Stimulated activated CD8-positive, alpha-beta memory T cell treated with anti-CD3 and anti-CD28 coated beads, Interleukin-12 subunit alpha, Interleukin-12 subunit beta, amount 100 ng/mL, for 4 hours (primary cell): ENCODE results near the gene SEPTIN3.

Source experiments
- DNase-seq: peaks from one replicate; pipeline ENCODE4 v3.0.0-alpha.2; 2020; ENCODE audit warnings: low read depth

Gene SEPTIN3

DNA sequence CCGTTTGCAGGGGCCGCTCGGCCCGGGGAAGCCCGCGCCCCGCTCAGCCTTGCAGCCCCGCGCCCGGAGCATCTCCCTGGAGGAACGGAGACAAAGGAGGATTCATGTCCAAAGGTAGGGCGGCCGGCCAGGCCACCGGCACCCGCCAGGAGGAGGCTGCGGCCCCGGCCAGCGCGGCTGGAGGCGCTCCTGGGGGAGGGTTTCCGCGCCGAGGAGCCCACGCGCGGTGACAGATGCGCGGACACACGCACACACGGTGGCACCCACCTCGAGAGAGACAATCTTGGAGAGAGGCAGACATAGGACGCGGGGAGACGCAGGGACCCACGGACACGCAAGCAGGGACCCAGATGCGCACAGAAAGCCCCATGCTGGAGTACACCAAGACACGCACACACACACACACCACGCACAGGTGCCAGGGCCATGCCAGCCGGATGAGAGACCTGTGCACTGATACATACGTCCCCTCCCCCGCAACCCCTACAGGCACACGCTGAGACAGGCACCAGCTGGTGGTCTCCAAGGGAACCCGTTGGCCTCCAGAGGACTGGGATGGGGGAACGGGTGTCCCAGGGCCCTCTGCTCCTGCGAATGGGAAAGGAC is 7.8 kb downstream of the SEPTIN3 start:
- no peak for DNase-seq

DNA sequence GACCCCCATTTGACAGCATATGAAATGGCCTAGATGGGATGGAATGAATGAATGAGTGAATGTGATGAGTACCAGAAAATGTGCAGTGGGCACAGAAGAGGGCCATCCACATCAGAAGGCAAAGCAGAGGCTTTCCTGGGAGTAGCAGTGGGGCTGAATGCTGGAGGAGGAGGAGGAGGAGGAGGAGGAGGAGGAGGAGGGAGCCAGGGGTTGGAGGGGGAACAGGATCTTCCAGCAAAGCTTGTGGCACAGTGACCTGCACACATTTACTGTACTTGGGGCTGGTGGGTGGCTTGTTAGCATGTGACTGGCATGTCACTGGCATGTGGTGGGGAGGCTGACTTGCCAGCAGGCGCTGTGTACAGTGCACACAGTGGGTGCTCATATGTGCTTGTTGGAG is 9.5 kb downstream of the SEPTIN3 start:
- no peak for DNase-seq

DNA sequence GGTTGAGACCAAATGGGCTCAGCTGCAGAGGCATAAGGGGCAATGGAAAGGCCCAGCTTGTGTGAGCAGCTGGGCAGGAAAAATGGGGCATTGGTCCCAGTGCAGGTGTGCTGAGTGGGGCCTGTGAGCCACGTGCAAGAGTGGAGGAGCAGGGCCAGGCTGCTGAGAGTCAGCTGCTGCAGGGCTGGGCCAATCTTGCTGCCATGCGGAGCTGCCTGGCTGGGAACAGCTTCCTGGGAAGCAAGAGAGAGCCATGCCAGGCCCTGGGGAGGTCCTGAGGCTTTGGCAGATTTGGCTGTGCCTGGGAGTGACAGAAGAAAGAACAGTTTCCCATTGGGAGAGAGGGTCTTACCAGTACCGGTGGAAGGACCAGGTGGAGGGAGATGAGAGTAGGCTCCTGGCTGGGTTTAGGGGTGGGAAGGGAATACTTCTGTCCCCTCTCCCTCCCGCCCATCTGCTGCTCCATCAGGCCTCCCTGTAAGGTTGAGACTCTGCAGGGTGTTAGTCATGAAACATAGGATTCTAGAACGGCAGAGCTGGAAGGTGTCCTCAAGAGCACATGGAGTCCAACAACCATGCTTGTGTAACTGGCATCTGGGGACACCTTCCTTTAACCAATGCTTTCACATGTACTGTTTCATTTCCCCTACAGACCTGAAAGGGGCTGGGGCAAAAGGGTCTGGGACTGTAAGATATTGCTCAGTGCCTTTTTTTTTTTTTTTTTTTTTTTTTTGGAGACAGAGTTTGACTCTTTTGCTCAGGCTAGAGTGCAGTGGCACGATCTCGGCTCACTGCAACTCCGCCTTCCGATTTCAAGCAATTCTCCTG is 10.4 kb downstream of the SEPTIN3 start:
- no peak for DNase-seq

DNA sequence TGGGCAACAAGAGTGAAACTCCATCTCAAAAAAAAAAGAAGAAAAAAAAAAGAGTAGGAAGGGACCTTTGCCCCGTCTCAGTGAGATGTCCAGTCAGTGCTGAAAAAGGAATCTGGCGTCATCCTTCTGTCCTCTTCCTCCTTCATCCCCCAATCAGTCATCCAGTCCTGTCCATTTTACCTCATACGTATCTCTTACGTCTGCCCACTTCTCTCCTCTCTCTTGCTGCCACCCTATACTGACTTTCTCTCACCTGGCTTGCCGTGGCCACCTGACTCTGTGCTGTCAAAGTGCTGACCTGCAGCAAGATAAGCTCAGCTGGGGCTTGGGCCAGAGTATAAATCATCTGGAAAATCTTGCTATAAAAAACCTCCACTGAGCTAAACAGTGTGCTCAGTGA is 13.6 kb downstream of the SEPTIN3 start:
- no peak for DNase-seq

DNA sequence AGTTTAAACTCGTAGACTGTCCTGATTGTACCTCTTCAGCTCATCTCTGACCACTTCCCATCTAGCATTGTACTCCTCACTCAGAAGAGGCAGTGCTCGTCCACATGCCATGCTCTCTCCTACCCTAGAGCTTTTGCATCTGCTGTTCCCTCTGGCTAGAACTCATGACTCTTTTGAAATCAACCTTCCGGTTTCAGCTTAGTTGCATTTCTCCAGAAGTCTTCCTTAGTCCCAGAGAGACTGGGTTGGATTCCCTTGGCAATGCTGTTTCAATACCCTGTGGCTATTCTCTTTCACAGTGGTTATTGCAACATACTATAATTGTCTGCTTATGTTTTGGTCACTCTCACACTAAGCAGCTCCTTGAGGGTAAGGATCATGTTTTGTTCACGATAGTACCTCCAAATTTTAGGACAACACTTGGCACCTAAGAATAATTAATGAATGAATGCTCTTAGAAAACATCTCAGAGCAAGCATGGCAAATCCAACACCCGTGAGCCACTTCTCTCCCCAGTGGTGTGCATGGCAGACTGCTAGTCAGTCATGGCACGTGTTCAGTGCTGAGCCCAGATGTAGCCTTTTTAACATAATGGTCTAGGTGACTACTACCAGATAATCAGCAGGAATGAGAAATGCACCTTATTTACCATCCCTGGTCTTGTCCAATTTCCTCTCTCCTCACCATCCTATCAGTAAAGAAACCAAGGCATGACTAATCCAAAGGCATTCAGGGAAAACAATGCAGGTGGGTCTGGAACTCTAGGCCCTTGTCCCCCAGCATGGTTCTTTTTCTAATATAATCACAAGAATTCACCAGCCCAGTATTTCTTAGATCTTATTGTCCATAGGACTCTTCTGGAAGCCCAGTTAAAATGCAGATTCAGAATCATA is 14.5 kb downstream of the SEPTIN3 start:
- no peak for DNase-seq

DNA sequence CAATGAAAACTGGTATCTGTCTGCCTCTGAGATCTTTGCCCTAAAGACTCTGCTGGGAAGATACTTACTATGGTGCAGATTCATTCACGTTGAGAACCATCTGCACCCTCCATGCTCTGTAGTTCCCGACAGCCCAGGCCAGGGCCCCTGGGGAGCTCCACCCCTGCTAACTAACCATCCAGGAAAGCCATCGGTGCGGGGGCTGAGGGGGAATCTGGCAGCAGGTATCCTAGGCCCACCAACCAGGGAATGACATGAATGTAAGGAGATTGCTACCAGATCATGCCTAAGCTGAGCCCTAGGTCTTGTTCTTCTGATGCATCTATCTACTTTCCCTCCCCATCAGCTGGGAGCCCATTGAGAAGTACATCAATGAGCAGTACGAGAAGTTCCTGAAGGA is 18.0 kb downstream of the SEPTIN3 start:
- DNase-seq, result no peak

DNA sequence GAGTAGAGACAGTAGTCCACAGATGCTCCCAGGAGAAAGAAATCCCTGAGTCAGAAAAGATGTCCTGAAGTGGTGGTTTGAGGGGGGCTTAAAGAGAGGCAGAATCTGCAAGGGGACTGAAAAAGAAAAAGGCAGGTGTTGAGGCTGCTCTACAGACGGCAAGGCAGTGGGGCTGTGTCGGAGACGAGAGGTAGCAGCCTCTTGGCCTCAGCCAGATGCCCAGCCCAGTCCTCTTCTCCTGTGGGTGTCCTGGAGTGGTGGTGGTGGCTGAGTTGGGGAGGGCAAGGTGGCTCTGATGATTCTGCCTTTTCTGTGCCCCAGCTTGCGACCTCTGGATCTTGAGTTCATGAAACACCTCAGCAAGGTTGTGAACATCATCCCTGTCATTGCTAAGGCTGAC is 20.0 kb downstream of the SEPTIN3 start:
- no peak for DNase-seq

DNA sequence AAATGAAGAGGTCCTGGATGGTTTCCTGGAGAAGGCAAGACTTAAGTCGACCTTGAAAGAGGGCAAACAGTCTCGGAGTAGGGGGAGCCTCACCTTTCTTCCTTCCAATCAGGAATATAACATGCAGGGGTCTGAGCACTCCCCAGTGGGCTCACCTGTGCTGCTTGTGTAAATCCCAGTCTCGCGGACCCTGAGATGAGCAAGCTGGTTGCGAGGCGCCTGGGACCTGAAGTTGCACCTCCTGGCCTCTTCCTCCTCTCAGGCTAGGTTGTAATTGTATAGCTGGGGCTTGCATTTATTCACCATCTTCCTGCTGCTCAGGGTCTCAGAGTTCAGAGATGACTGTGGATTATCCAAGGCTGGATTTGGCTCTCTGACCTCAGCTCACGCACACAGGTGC is 21.9 kb downstream of the SEPTIN3 start:
- DNase-seq, result no peak

DNA sequence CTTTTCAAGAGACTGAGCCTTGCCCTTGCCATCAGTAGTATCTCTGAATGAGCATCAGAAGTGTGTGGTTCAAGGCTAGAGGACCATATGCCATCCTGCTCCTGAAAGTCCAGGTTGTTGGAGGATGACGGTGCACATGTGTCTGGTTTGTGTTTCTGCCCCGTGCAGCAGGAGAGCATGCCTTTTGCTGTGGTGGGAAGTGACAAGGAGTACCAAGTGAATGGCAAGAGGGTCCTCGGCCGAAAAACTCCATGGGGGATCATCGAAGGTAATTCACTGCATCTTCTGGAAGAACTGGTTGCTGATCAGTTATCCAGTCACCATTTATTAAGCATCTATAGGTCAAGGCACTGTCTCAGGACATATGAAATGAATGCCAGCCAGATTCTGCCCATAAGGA is 23.3 kb downstream of the SEPTIN3 start:
- DNase-seq, result no peak

DNA sequence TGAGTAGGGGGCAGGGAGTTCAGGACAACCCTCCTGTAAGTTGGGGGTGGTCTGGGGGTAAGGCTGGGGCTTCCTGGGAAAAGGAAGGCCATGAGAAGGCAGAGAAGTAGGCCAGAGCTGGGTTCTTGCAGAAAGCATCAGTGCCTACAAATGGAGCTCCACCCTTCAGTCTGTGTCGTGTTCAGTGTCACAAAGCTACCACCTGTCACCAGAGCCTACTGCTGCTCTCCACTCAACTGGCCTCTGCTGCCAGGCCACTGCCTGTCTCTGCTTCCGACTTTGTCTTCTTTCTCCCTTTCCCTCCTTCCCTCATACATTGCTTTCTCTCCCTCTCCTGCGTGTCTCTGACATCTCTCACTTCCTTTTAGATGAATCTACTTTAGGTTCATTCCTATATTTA is 26.0 kb downstream of the SEPTIN3 start:
- no peak for DNase-seq

DNA sequence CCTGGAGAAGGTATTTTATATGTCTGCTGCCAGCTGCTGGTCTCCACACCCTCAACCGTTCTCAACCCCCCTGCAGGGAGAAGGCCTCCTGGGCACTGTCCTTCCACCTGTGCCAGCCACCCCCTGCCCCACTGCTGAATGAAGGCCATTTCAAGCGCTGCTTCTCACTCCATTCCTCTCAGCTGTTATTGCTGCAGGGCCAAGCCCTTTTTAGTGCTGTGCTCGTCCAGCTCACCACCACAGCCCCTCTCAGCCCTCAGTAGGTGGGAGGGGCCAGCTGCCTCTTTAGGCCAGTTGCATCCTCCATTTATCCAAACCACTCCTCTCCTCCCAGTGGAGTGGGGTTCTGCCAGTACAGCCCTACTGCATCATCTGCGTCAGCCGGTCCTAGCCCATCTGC is 27.6 kb downstream of the SEPTIN3 start:
- no peak for DNase-seq

DNA sequence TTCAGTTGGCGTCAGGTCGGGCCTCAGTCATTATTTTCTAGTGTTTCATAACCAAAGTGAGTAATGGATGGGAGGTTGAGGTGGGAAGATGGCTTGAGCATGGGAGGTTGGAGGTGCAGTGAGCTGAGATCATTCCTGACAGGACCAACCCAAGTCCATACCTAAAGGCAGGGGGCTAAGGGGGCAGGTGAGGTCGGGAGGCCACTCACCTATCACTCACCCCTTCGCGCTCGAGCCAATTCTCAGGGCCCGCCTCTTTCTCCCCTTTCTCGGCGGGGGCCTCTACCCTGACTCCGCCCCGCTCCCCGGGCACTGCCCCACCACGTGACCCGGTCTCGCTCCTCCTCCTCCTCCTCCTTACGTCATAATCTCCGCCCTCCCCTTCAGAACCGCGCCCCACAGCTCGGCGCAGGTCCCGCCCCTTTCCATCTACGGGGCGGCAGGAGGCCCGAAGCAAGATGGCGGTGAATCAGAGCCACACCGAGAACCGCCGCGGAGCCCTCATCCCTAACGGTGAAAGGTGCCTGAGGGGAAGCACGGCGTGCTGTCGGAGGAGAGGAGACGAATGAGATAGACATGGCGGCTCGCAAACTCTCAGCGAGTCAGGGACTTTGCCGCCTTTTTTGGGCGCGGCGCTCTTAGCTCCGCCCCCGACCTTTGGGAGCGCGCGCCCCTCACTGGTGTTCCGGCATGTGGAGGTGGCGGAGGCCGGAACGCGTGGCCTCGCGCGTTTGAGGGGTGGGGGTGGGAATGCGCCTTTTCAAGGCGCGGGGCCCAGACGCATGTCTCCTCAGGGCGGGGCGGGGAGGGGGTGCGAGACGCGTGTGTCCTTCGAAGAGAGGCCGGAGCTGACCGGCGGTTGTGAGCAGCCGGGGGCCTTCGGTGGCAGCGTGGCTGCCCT is 29.4 kb downstream of the SEPTIN3 start, which contains the start of gene WBP2NL:
Gene WBP2NL, plus strand, starts transcription at position 428 of the 901 bp plus-strand sequence. Its CDS starts 31 bp downstream, at position 459.
- peak; percentile 80 for DNase-seq

DNA sequence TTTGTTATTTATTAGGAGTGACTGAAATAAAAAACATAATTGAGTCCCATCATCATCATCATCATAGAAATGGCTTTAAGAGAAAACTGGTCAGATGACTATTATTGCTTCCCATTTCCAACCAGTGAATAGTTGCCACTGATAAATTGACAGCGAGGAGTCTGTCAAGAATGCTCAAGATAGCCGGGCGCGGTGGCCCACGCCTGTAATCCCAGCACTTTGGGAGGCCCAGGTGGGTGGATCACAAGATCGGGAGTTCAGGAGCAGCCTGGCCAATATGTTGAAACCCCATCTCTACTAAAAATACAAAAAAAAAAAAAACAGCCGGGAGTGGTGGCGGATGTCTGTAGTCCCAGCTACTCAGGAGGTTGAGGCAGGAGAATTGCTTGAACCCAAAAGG is 31.2 kb downstream of the SEPTIN3 start:
- no peak for DNase-seq

DNA sequence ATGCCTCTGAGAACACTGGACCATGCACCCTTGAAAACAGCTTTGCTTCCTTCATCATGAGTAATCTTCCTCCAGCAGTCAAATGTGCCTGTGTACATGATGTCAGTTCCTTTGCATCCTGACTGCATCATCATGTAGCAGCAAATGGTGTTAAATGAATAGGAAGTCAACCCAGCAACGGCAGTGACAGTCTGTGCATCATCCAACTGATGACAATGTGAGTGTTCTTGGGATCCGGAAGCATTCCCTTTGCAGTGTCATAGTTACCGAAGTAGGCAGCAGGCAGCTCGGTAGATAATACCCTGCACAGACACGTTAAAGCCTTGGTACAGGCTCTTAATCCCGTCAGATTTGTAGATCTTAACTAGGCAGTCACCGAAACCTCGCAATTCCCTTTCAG is 31.9 kb downstream of the SEPTIN3 start:
- DNase-seq, result no peak

DNA sequence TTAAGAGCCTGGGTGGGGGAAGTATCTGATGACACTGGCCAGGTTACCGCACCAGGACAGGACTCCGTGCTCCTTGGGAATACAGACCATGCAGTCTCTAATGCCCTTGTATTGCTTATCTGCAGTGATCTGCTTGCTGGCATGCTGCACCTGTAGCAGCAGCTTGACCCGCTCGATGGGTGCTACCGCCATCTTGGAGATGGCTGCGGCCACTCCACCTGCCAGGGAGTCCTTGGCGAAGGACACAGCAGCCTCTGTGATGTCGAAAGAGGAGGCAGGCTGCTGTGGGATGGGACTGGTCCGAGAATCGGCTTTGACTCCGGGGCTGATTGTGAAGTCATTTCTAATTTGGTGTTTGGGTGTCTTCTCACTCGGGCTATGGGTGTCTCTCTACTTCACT is 32.5 kb downstream of the SEPTIN3 start:
- no peak for DNase-seq

DNA sequence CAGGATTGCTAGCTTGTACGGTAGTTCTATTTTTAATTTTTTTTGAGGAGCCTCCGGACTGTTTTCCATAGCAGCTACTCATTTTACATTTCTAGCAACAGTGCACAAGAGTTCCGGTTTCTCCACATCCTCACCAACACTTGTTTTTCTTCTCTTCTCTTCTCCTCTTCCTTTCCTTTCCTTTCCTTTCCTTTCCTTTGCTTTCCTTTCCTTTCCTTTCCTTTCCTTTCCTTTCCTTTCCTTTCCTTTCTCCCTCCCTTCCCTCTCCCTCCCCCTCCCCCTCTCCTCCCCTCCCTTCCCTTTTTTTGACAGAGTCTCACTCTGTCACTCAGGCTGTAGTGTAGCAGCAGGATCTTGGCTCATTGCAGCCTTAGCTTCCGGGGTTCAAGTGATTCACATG is 38.7 kb downstream of the SEPTIN3 start:
- no peak for DNase-seq

DNA sequence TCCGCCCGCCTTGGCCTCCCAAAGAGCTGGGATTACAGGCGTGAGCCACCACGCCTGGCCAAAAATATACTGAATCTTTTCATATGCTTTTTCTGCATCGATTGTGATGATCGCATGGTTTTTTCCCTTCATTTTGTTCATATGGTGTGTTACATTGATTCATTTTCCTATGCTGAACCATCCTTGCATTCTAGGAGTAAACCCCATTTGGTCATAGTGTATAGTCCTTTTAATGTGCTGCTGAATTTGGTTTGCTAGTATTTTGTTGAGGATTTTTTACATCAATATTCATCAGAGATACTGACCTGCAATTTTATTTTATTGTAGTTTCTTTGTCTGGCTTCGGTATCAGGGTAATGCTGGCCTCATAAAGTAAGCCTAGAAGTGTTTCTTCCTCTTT is 41.5 kb downstream of the SEPTIN3 start:
- DNase-seq, result no peak

DNA sequence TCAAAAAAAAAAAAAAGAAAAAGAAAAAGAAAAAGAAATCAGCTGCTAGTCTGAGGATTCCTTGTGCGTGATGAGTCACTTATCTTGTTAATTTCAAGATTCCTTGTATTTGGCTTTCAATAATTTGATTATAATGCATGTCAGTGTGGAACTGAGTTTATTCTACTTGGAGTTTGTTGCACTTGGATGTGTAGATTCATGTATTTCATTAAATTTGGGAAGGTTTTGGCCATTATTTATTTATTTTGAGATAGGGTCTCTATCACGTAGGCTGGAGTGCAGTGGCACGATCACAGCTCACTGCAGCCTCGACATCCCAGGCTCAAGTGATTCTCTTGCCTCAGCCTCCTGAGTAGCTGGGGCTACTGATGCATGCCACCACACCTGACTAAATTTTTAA is 44.1 kb downstream of the SEPTIN3 start:
- DNase-seq, result no peak

DNA sequence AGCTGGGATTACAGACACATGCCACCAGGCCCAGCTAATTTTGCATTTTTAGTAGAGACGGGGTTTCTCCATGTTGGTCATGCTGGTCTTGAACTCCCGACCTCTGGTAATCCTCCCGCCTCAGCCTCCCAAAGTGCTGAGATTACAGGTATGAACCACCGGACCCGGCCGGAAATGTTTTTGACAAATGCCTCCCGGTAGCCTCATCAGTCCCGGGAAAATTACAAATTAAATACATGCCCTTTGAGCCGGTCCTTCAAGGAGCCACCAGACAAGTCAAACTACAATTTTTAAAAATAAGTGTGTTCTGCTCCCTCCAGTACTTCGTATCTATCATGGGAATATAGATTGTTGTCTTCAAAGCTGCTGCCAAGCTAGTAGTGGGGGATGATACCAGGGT is 46.9 kb downstream of the SEPTIN3 start:
- DNase-seq, result no peak

DNA sequence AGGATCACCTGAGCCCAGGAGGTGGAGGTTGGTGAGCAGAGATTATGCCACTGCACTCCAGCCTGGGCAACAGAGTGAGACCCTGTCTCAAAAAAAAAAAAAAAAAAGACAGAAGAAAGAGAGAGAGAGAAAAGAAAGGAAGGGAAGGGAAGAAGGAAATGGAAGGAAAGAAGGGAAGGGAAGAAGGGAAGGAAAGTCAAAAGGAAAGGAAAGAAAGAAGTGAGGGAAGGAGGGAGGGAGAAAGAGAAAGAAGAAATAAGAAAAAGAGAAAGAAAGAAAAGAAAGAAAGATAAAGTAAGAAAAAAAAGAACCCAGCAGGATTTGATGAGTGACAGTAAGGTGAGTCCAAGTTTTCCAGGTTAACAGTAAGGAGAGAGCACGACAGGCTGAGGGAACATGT is 49.0 kb downstream of the SEPTIN3 start:
- no peak for DNase-seq
